ENCODE results near the gene USP10.

USP10 gene

GRCh38 chr16:84673561-84673960 is 26.2 kb upstream of the USP10 start:
- no peak overlapping the region for H3K27ac ChIP-seq
- TF ChIP-seq, protein P1, sequence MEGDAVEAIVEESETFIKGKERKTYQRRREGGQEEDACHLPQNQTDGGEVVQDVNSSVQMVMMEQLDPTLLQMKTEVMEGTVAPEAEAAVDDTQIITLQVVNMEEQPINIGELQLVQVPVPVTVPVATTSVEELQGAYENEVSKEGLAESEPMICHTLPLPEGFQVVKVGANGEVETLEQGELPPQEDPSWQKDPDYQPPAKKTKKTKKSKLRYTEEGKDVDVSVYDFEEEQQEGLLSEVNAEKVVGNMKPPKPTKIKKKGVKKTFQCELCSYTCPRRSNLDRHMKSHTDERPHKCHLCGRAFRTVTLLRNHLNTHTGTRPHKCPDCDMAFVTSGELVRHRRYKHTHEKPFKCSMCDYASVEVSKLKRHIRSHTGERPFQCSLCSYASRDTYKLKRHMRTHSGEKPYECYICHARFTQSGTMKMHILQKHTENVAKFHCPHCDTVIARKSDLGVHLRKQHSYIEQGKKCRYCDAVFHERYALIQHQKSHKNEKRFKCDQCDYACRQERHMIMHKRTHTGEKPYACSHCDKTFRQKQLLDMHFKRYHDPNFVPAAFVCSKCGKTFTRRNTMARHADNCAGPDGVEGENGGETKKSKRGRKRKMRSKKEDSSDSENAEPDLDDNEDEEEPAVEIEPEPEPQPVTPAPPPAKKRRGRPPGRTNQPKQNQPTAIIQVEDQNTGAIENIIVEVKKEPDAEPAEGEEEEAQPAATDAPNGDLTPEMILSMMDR (conservative IDR thresholded peaks at IDR 0.05): no peak

DNA sequence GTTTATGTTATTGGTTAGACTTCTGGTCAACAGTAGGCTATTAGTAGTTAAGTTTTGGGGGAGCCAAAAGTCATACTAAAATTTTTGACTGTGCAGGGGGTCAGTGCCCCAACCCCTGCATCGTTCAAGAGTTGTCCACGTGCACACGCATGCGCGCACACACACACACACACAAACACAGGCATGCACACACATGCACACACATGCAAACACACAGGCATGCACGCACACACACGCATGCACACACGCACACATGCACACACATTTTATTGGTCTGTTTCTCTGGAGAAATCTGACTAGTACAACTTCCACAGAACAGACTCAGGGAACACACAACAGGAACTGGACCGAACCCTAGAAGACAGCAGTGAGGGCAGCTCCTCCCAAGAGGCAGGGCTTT is 24.4 kb upstream of the USP10 start:
- no peak for TF ChIP-seq ZFX (IDR thresholded peaks at IDR 0.05)
- TF ChIP-seq, protein P1 (conservative IDR thresholded peaks at IDR 0.05): no peak

GRCh38 chr16:84675884-84676283 is 23.9 kb upstream of the USP10 start:
- no peak overlapping the region for H3K27ac ChIP-seq
- TF ChIP-seq, protein P1 (conservative IDR thresholded peaks at IDR 0.05): no peak

More for the DNA sequence above, 24.4 kb upstream of the USP10 start:
- H3K27ac ChIP-seq: no peak overlapping the region

GRCh38 chr16:84677017-84677803 is 22.6 kb upstream of the USP10 start:
- TF ChIP-seq, protein P1 (conservative IDR thresholded peaks at IDR 0.05): no peak
- no peak overlapping the region for H3K27ac ChIP-seq

GRCh38 chr16:84677849-84678248 is 22.0 kb upstream of the USP10 start:
- H3K27ac ChIP-seq: no peak overlapping the region
- TF ChIP-seq, protein P1 (conservative IDR thresholded peaks at IDR 0.05): no peak
- TF ChIP-seq ZFX (IDR thresholded peaks at IDR 0.05): no peak

DNA sequence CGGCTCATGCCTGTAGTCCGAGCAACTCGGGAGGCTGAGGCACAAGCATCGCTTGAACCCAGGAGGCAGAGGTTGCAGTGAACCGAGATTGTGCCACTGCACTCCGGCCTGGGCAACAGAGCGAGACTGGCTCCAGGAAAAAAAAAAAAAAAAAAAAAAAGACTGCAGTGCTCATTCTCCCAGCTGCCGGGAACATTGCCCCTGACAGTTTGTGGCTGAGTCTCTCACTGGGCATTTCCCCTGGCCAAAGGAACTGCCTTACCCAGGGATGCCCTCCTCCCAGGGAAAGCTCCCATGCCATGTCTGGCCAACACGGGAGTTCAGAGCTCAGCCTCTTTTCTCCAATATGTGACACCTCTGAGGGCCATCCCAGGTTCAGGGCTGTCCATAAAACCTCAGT is 21.3 kb upstream of the USP10 start:
- H3K27ac ChIP-seq: no peak overlapping the region
- TF ChIP-seq, protein P1 (conservative IDR thresholded peaks at IDR 0.05): no peak
- no peak for TF ChIP-seq ZFX (IDR thresholded peaks at IDR 0.05)

- no peak overlapping the region for H3K27ac ChIP-seq
- no peak for TF ChIP-seq ZFX (IDR thresholded peaks at IDR 0.05)
Observed at GRCh38 chr16:84680165-84680842, 19.5 kb upstream of the USP10 start.

Data from C4-2B (cell line).